ENCODE results near the gene HHATL. TPM values are rescaled to one million over a fixed set of nuclear protein-coding genes. Genes with fewer than 3 reads are reported as not detected.

HHATL gene
- total and polyA plus RNA-seq, 10 of the 15 experiments (the other 5 are each of a cell fraction or from before 2014, with no cell fraction given): not detected

GRCh38 chr3:42728668-42729364, 26.2 kb upstream of the HHATL start:
- SMC1A ChIA-PET (ENCODE audit: uncharacterized antibody, unreplicated experiment): no interaction called here
- intact Hi-C loops (cut with micrococcal nuclease; ENCODE audit: unreplicated experiment): no loop called here
- H2AFZ ChIP-seq (ENCODE audit: control insufficient read depth, low read depth, low read length): no peak overlapping the region
- no peak overlapping the region for H3K4me2 ChIP-seq (ENCODE audit: control insufficient read depth, insufficient read depth)
- BruUV-seq (replicated peaks): no TSS peak
- FAIRE-seq (no peak), DNase-seq (ENCODE audit: low read depth, low spot score) (no peak), ATAC-seq (no peak)
- no peak overlapping the region for H3K9ac ChIP-seq (ENCODE audit: control insufficient read depth, insufficient read depth, low read length)
- RAD21 ChIA-PET (ENCODE audit: unreplicated experiment): no interaction called here
- H3K27ac ChIP-seq (ENCODE audit: control insufficient read depth, insufficient read depth): no peak overlapping the region
- POLR2A ChIA-PET: no interaction called here
- H3K4me3 ChIP-seq: no peak overlapping the region
- H3K4me1 ChIP-seq (ENCODE audit: control insufficient read depth, insufficient read depth, low read length): no peaks in the 10 kb centered on the region
- H3K36me3 ChIP-seq (ENCODE audit: control insufficient read depth in 2 of 2, insufficient read depth in 2 of 2, low read length in 1 of 2): no peaks in the 10 kb centered on the region
- CTCF ChIA-PET: no interaction called here
- no peaks in the 10 kb centered on the region for H3K79me2 ChIP-seq (ENCODE audit: control insufficient read depth, insufficient read depth, low read length)
- WGBS (ENCODE audit: insufficient coverage, insufficient replicate concordance, low lambda C conversion rate, missing lambda C conversion rate): 33% methylated on average over 3 of the region's 3 CpGs
- no peaks in the 10 kb centered on the region for H3K27me3 ChIP-seq (replicated peaks in 1 of 2; ENCODE audit: control insufficient read depth in 2 of 2, insufficient read depth in 2 of 2, low read length in 1 of 2)
- in situ Hi-C loops (cut with MboI): no loop called here
- no peaks in the 10 kb centered on the region for H3K9me3 ChIP-seq (replicated peaks; ENCODE audit: control insufficient read depth, insufficient read depth, low read length)
- no peak for TF ChIP-seq RCOR1 (conservative IDR thresholded peaks at IDR 0.05; ENCODE audit: low read depth, low read length)
- no peak for TF ChIP-seq SMAD5 (IDR thresholded peaks at IDR 0.05; ENCODE audit: low read depth)
- no peak for TF ChIP-seq SREBF2 (IDR thresholded peaks at IDR 0.05; ENCODE audit: low read length)
- no peak for TF ChIP-seq NBN (IDR thresholded peaks at IDR 0.05)
- TF ChIP-seq BRCA1 (IDR thresholded peaks at IDR 0.05; ENCODE audit: low read depth, low read length): no peak
- no peak for TF ChIP-seq PKNOX1 (IDR thresholded peaks at IDR 0.05)
- TF ChIP-seq FOXM1 (IDR thresholded peaks at IDR 0.05; ENCODE audit: low read depth, low read length): no peak
- TF ChIP-seq PAX8 (IDR thresholded peaks at IDR 0.05): no peak
- TF ChIP-seq NR2C1 (IDR thresholded peaks at IDR 0.05): no peak
- TF ChIP-seq RUNX3 (IDR thresholded peaks at IDR 0.05; ENCODE audit: low read length): no peak
- no peak for TF ChIP-seq TARDBP (IDR thresholded peaks at IDR 0.05; ENCODE audit: borderline replicate concordance)
- no peak for TF ChIP-seq CHD1 (IDR thresholded peaks at IDR 0.05; ENCODE audit: low read depth, low read length)
- TF ChIP-seq, protein P1, sequence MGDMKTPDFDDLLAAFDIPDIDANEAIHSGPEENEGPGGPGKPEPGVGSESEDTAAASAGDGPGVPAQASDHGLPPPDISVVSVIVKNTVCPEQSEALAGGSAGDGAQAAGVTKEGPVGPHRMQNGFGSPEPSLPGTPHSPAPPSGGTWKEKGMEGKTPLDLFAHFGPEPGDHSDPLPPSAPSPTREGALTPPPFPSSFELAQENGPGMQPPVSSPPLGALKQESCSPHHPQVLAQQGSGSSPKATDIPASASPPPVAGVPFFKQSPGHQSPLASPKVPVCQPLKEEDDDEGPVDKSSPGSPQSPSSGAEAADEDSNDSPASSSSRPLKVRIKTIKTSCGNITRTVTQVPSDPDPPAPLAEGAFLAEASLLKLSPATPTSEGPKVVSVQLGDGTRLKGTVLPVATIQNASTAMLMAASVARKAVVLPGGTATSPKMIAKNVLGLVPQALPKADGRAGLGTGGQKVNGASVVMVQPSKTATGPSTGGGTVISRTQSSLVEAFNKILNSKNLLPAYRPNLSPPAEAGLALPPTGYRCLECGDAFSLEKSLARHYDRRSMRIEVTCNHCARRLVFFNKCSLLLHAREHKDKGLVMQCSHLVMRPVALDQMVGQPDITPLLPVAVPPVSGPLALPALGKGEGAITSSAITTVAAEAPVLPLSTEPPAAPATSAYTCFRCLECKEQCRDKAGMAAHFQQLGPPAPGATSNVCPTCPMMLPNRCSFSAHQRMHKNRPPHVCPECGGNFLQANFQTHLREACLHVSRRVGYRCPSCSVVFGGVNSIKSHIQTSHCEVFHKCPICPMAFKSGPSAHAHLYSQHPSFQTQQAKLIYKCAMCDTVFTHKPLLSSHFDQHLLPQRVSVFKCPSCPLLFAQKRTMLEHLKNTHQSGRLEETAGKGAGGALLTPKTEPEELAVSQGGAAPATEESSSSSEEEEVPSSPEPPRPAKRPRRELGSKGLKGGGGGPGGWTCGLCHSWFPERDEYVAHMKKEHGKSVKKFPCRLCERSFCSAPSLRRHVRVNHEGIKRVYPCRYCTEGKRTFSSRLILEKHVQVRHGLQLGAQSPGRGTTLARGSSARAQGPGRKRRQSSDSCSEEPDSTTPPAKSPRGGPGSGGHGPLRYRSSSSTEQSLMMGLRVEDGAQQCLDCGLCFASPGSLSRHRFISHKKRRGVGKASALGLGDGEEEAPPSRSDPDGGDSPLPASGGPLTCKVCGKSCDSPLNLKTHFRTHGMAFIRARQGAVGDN (IDR thresholded peaks at IDR 0.05): no peak
- no peak for TF ChIP-seq POLR2AphosphoS5 (IDR thresholded peaks at IDR 0.05; ENCODE audit: low read length)
- no peaks in the 10 kb centered on the region for H4K20me1 ChIP-seq (ENCODE audit: control insufficient read depth, insufficient read depth)
